Esophagus squamous epithelium (tissue), 4 donors: Measurements from ENCODE around the gene CACNA1D.

Source experiments
- CTCF ChIP-seq, 6 experiments: fragments of 450-650 bp in 4 of 6; fragments of 200-600 bp in 2 of 6; sonication (generic) in 2 of 6; IDR thresholded peaks; one replicate each; pipeline ENCODE4 v1.5.1; 2016 to 2019; ENCODE audit warnings: antibody characterized with exemption in 6 of 6, mild to moderate bottlenecking in 4 of 6, moderate library complexity in 4 of 6
- POLR2A ChIP-seq, 4 donors: fragments of 450-650 bp; IDR thresholded peaks; one replicate each; pipeline ENCODE4 v1.6.1; 2017; ENCODE audit warnings: antibody characterized with exemption in 4 of 4, mild to moderate bottlenecking in 4 of 4, moderate library complexity in 3 of 4

- no peak for TF ChIP-seq POLR2A (IDR thresholded peaks at IDR 0.05)
- TF ChIP-seq CTCF (IDR thresholded peaks at IDR 0.05): no peak
Measured at GRCh38 chr3:53486961-53487654, 7.3 kb upstream of the CACNA1D start.
